Measurements from ENCODE around the gene TLL2.

GRCh38 chr10:96517284-96517683, 3.6 kb upstream of the TLL2 start:
- no peak for TF ChIP-seq ZNF592 (IDR thresholded peaks at IDR 0.05)
- TF ChIP-seq POLR2A (conservative IDR thresholded peaks at IDR 0.05), result no peak
- no peak for TF ChIP-seq MITF (IDR thresholded peaks at IDR 0.05)
- TF ChIP-seq NUFIP1 (IDR thresholded peaks at IDR 0.05; ENCODE audit: partially characterized antibody), result no peak
- no peak for TF ChIP-seq CREB1 (IDR thresholded peaks at IDR 0.05)
- no peak for TF ChIP-seq CREB1 (CRISPR knock-in tag; IDR thresholded peaks at IDR 0.05)
- no peak for TF ChIP-seq CTCF (IDR thresholded peaks at IDR 0.05 in 2 of 3, conservative IDR thresholded peaks at IDR 0.05 in 1 of 3; ENCODE audit: insufficient read depth in 2 of 3, low read depth in 1 of 3, low read length in 3 of 3)
- TF ChIP-seq FOXP1 (CRISPR knock-in tag; IDR thresholded peaks at IDR 0.05), result no peak
- no peak for TF ChIP-seq RFX5 (IDR thresholded peaks at IDR 0.05; ENCODE audit: low read depth, low read length)
- no peak for TF ChIP-seq ATF2 (CRISPR knock-in tag; IDR thresholded peaks at IDR 0.05)
- TF ChIP-seq ARID3B (CRISPR knock-in tag; IDR thresholded peaks at IDR 0.05; ENCODE audit: borderline replicate concordance), result no peak
- no peak for TF ChIP-seq EP300 (IDR thresholded peaks at IDR 0.05; ENCODE audit: low read length)
- no peak for TF ChIP-seq KLF16 (IDR thresholded peaks at IDR 0.05)

Data from K562 (cell line).